ENCODE measurements around the gene ZFX. TPM values are rescaled to one million over a fixed set of nuclear protein-coding genes. Genes with fewer than 3 reads are reported as not detected.

Gene ZFX
- total RNA-seq, 2 experiments from 2014 or later: 41.9 to 44.5 TPM

- peaks cover 15% of the 10 kb centered on the region for H3K36me3 Mint-ChIP-seq
- no peak overlapping the region for H3K4me3 Mint-ChIP-seq
These were observed 65.7 kb downstream of the ZFX start for GRCh38 chrX:24215272-24215671.

GRCh38 chrX:24216037-24216436, 66.5 kb downstream of the ZFX start:
- CTCF ChIA-PET: no interaction called here
- Mint-ChIP-seq H3K27ac (no peak overlapping the region), H3K4me3 (no peak overlapping the region), H3K27me3 (no peaks in the 10 kb centered on the region), H3K9me3 (ENCODE audit: low read depth) (no peaks in the 10 kb centered on the region), H3K36me3 (peaks cover 8% of the 10 kb centered on the region), H3K4me1 (peaks cover 6% of the 10 kb centered on the region)
- DNase-seq (no peak), ATAC-seq (no peak)

More at GRCh38 chrX:24215272-24215671, 65.7 kb downstream of the ZFX start:
- H3K27ac Mint-ChIP-seq: no peak overlapping the region
- CTCF ChIA-PET: no interaction called here
- peaks cover 6% of the 10 kb centered on the region for H3K4me1 Mint-ChIP-seq
- H3K27me3 Mint-ChIP-seq: no peaks in the 10 kb centered on the region
- DNase-seq: no peak
- ATAC-seq: no peak
- H3K9me3 Mint-ChIP-seq (ENCODE audit: low read depth): no peaks in the 10 kb centered on the region

- Mint-ChIP-seq H3K4me1 (peaks cover 6% of the 10 kb centered on the region), H3K9me3 (ENCODE audit: low read depth) (no peaks in the 10 kb centered on the region), H3K4me3 (no peak overlapping the region), H3K27ac (no peak overlapping the region), H3K27me3 (no peaks in the 10 kb centered on the region), H3K36me3 (peaks cover 7% of the 10 kb centered on the region)
- ATAC-seq (no peak), DNase-seq (no peak)
- CTCF ChIA-PET: no interaction called here
These were observed 67.3 kb downstream of the ZFX start for GRCh38 chrX:24216827-24217226.

- CTCF ChIA-PET: interaction anchor here (1.2 kb wide), 1 partner anchor 137 kb away, joined by 3 read pairs; no protein-coding TSS in a partner anchor
- Mint-ChIP-seq H3K27me3 (no peaks in the 10 kb centered on the region), H3K4me1 (peaks cover 4% of the 10 kb centered on the region), H3K27ac (no peak overlapping the region), H3K9me3 (ENCODE audit: low read depth) (no peaks in the 10 kb centered on the region), H3K4me3 (no peak overlapping the region), H3K36me3 (peaks cover 1% of the 10 kb centered on the region)
- ATAC-seq (no peak), DNase-seq (no peak)
These were observed 69.8 kb downstream of the ZFX start for GRCh38 chrX:24219320-24219719.

- CTCF ChIA-PET: no interaction called here
- Mint-ChIP-seq H3K27me3 (no peaks in the 10 kb centered on the region), H3K36me3 (peaks cover 5% of the 10 kb centered on the region), H3K4me3 (no peak overlapping the region), H3K27ac (no peak overlapping the region), H3K4me1 (no peaks in the 10 kb centered on the region), H3K9me3 (ENCODE audit: low read depth) (no peaks in the 10 kb centered on the region)
- DNase-seq (no peak), ATAC-seq (no peak)
These were observed 72.3 kb downstream of the ZFX start for GRCh38 chrX:24221872-24222271.

GRCh38 chrX:24225265-24225664, 75.7 kb downstream of the ZFX start:
- H3K4me3 Mint-ChIP-seq: no peak overlapping the region
- ATAC-seq (no peak), DNase-seq (no peak)
- peaks cover 4% of the 10 kb centered on the region for H3K36me3 Mint-ChIP-seq
- CTCF ChIA-PET: no interaction called here
- no peak overlapping the region for H3K27ac Mint-ChIP-seq
- H3K27me3 Mint-ChIP-seq: peaks cover 3% of the 10 kb centered on the region
- H3K9me3 Mint-ChIP-seq (ENCODE audit: low read depth): no peaks in the 10 kb centered on the region
- H3K4me1 Mint-ChIP-seq: no peaks in the 10 kb centered on the region

- ATAC-seq (no peak), DNase-seq (no peak)
- Mint-ChIP-seq H3K4me3 (no peak overlapping the region), H3K36me3 (peaks cover 4% of the 10 kb centered on the region), H3K9me3 (ENCODE audit: low read depth) (no peaks in the 10 kb centered on the region), H3K27me3 (peaks cover 6% of the 10 kb centered on the region), H3K4me1 (no peaks in the 10 kb centered on the region), H3K27ac (no peak overlapping the region)
- CTCF ChIA-PET: no interaction called here
These were observed 76.6 kb downstream of the ZFX start for GRCh38 chrX:24226176-24226575.

- CTCF ChIA-PET: no interaction called here
- Mint-ChIP-seq H3K4me1 (no peaks in the 10 kb centered on the region), H3K9me3 (ENCODE audit: low read depth) (no peaks in the 10 kb centered on the region), H3K36me3 (peaks cover 4% of the 10 kb centered on the region), H3K27ac (no peak overlapping the region), H3K27me3 (peaks cover 8% of the 10 kb centered on the region), H3K4me3 (no peak overlapping the region)
- DNase-seq: no peak
- ATAC-seq: no peak
These were observed 79.1 kb downstream of the ZFX start for GRCh38 chrX:24228596-24228995.

- peaks cover 4% of the 10 kb centered on the region for H3K36me3 Mint-ChIP-seq
- no peaks in the 10 kb centered on the region for H3K4me1 Mint-ChIP-seq
- no peak overlapping the region for H3K27ac Mint-ChIP-seq
These were observed 79.9 kb downstream of the ZFX start for GRCh38 chrX:24229400-24229879.

GRCh38 chrX:24229976-24230375, 80.4 kb downstream of the ZFX start:
- CTCF ChIA-PET: no interaction called here
- no peak overlapping the region for H3K27ac Mint-ChIP-seq
- H3K4me3 Mint-ChIP-seq: no peak overlapping the region
- peaks cover 4% of the 10 kb centered on the region for H3K36me3 Mint-ChIP-seq
- ATAC-seq (no peak), DNase-seq (no peak)
- no peaks in the 10 kb centered on the region for H3K4me1 Mint-ChIP-seq
- H3K9me3 Mint-ChIP-seq (ENCODE audit: low read depth): no peaks in the 10 kb centered on the region
- H3K27me3 Mint-ChIP-seq: peaks cover 8% of the 10 kb centered on the region

More at GRCh38 chrX:24229400-24229879, 79.9 kb downstream of the ZFX start:
- DNase-seq: no peak
- Mint-ChIP-seq H3K4me3 (no peak overlapping the region), H3K27me3 (peaks cover 8% of the 10 kb centered on the region), H3K9me3 (ENCODE audit: low read depth) (no peaks in the 10 kb centered on the region)
- CTCF ChIA-PET: no interaction called here
- ATAC-seq: no peak

- Mint-ChIP-seq H3K27ac (no peak overlapping the region), H3K9me3 (ENCODE audit: low read depth) (no peaks in the 10 kb centered on the region), H3K4me1 (peaks cover 6% of the 10 kb centered on the region), H3K4me3 (no peak overlapping the region), H3K36me3 (peaks cover 1% of the 10 kb centered on the region), H3K27me3 (peaks cover 8% of the 10 kb centered on the region)
- ATAC-seq (no peak), DNase-seq (no peak)
- CTCF ChIA-PET: no interaction called here
These were observed 81.6 kb downstream of the ZFX start for GRCh38 chrX:24231131-24231540.

GRCh38 chrX:24231641-24232179, 82.2 kb downstream of the ZFX start:
- peaks cover 8% of the 10 kb centered on the region for H3K27me3 Mint-ChIP-seq

GRCh38 chrX:24232796-24233195, 83.3 kb downstream of the ZFX start:
- no peaks in the 10 kb centered on the region for H3K9me3 Mint-ChIP-seq (ENCODE audit: low read depth)
- CTCF ChIA-PET: no interaction called here
- H3K36me3 Mint-ChIP-seq: no peaks in the 10 kb centered on the region
- H3K4me3 Mint-ChIP-seq: no peak overlapping the region
- no peak for DNase-seq
- ATAC-seq: no peak
- H3K27ac Mint-ChIP-seq: no peak overlapping the region
- H3K27me3 Mint-ChIP-seq: peaks cover 8% of the 10 kb centered on the region
- peaks cover 6% of the 10 kb centered on the region for H3K4me1 Mint-ChIP-seq

More at GRCh38 chrX:24231641-24232179, 82.2 kb downstream of the ZFX start:
- no peak overlapping the region for H3K27ac Mint-ChIP-seq
- CTCF ChIA-PET: no interaction called here
- DNase-seq: no peak
- H3K4me3 Mint-ChIP-seq: no peak overlapping the region
- no peaks in the 10 kb centered on the region for H3K9me3 Mint-ChIP-seq (ENCODE audit: low read depth)
- no peaks in the 10 kb centered on the region for H3K36me3 Mint-ChIP-seq
- ATAC-seq: no peak
- peaks cover 6% of the 10 kb centered on the region for H3K4me1 Mint-ChIP-seq

GRCh38 chrX:24235084-24235710, 85.7 kb downstream of the ZFX start:
- H3K27me3 Mint-ChIP-seq: peaks cover 6% of the 10 kb centered on the region
- ATAC-seq (peak; percentile 42), DNase-seq (no peak)
- H3K4me1 Mint-ChIP-seq: peaks cover 8% of the 10 kb centered on the region
- peak overlapping the region; percentile 32 for H3K4me3 Mint-ChIP-seq
- CTCF ChIA-PET: no interaction called here
- no peaks in the 10 kb centered on the region for H3K9me3 Mint-ChIP-seq (ENCODE audit: low read depth)
- H3K36me3 Mint-ChIP-seq: no peaks in the 10 kb centered on the region
- H3K27ac Mint-ChIP-seq: no peak overlapping the region
